SK-N-SH (cell line): ENCODE data around the gene SGCE. TPM values are rescaled to one million over a fixed set of nuclear protein-coding genes. Genes with fewer than 3 reads are reported as not detected.

Experiments used
- CTCF ChIA-PET: fragments of 300-600, 350-600 bp; formaldehyde crosslinking; extraction: SDS; loops from one replicate; lab custom pipeline; 2021; lab: Yijun Ruan, JAX
- POLR2A ChIA-PET: fragments of 350-600 bp; sonication (Branson Sonifier 250); formaldehyde crosslinking; extraction: SDS; loops from one replicate; lab custom pipeline; 2020; ENCODE audit warnings: antibody characterized with exemption, inconsistent platforms; lab: Yijun Ruan, JAX
- DNase-seq: peaks from one replicate; pipeline ENCODE4 v3.0.0; 2012
- H2AFZ ChIP-seq: fragments of 200-600 bp; sonication (generic); 2 replicates; pipeline ENCODE4 v1.8.1; 2016; ENCODE audit warnings: antibody characterized with exemption, mild to moderate bottlenecking, low read depth
- H3F3A ChIP-seq: fragments of 200-600 bp; sonication (generic); replicated peaks from 2 replicates; pipeline ENCODE3; 2016; ENCODE audit warnings: antibody characterized with exemption, mild to moderate bottlenecking; ENCODE audit not compliant: insufficient read depth
- H3K27ac ChIP-seq, 2 experiments: fragments of 200-500 bp in 1 of 2; fragments of 200-600 bp in 1 of 2; sonication (Bioruptor generic) in 1 of 2; sonication (generic), shearing (Covaris generic) in 1 of 2; 2 replicates each; pipeline versions ENCODE4 v1.5.1 to v1.6.1; 2014 to 2016; ENCODE audit warnings: low read depth in 2 of 2, inconsistent platforms in 1 of 2, low read length in 1 of 2, mild to moderate bottlenecking in 1 of 2, mixed read lengths in 1 of 2
- H3K27me3 ChIP-seq: fragments of 200-600 bp; sonication (generic), shearing (Covaris generic); 2 replicates; pipeline ENCODE4 v1.6.1; 2016; ENCODE audit warnings: mixed run types; ENCODE audit not compliant: insufficient read depth
- H3K36me3 ChIP-seq, 2 experiments: fragments of 200-500 bp in 1 of 2; fragments of 200-600 bp in 1 of 2; sonication (Bioruptor generic) in 1 of 2; sonication (generic) in 1 of 2; replicated peaks in 1 of 2; 2 replicates each; pipeline versions ENCODE3 to v1.5.1; 2014 to 2016; ENCODE audit warnings: low read length in 1 of 2, mild to moderate bottlenecking in 1 of 2; ENCODE audit not compliant: insufficient read depth in 2 of 2, control insufficient read depth in 1 of 2
- H3K4me1 ChIP-seq, 2 experiments: fragments of 200-500 bp in 1 of 2; fragments of 200-600 bp in 1 of 2; sonication (Bioruptor generic) in 1 of 2; sonication (generic), shearing (Covaris generic) in 1 of 2; 2 replicates each; pipeline versions ENCODE4 v1.5.1 to v1.6.1; 2014 to 2016; ENCODE audit warnings: low read depth in 1 of 2, low read length in 1 of 2, mixed run types in 1 of 2; ENCODE audit not compliant: insufficient read depth in 2 of 2, control insufficient read depth in 1 of 2
- H3K4me2 ChIP-seq: fragments of 200-600 bp; sonication (generic), shearing (Covaris generic); 2 replicates; pipeline ENCODE4 v1.6.1; 2017; ENCODE audit warnings: mixed run types
- H3K4me3 ChIP-seq, 2 experiments: fragments of 200-500 bp in 1 of 2; fragments of 200-600 bp in 1 of 2; sonication (Bioruptor generic) in 1 of 2; sonication (generic), shearing (Covaris generic) in 1 of 2; 2 replicates each; pipeline versions ENCODE4 v1.5.1 to v1.8.1; 2014 to 2016; ENCODE audit warnings: low read depth in 2 of 2, inconsistent platforms in 1 of 2, low read length in 1 of 2, mild to moderate bottlenecking in 1 of 2, mixed read lengths in 1 of 2, moderate library complexity in 1 of 2
- H3K79me2 ChIP-seq: fragments of 200-600 bp; sonication (generic); 2 replicates; pipeline ENCODE4 v1.8.1; 2017; ENCODE audit warnings: mild to moderate bottlenecking; ENCODE audit not compliant: insufficient read depth
- H3K9ac ChIP-seq: fragments of 200-600 bp; sonication (generic); 2 replicates; pipeline ENCODE4 v1.6.1; 2017; ENCODE audit warnings: mixed run types
- H3K9me2 ChIP-seq: fragments of 200-600 bp; sonication (generic); 2 replicates; pipeline ENCODE4 v1.6.1; 2017; ENCODE audit warnings: mixed run types
- H3K9me3 ChIP-seq: fragments of 200-600 bp; sonication (generic); 2 replicates; pipeline ENCODE4 v1.6.1; 2017; ENCODE audit warnings: mixed run types, mild to moderate bottlenecking, moderate library complexity
- H4K20me1 ChIP-seq: fragments of 200-600 bp; sonication (generic); 2 replicates; pipeline ENCODE4 v1.6.1; 2017; ENCODE audit warnings: mild to moderate bottlenecking, mixed run types; ENCODE audit not compliant: insufficient read depth
- CHD2 ChIP-seq: fragments of 150-350 bp; IDR thresholded peaks from 2 replicates; pipeline ENCODE4 v1.6.1; 2018; ENCODE audit warnings: low read length; ENCODE audit not compliant: partially characterized antibody
- CTCF ChIP-seq: fragments of 200-600 bp; sonication (generic); IDR thresholded peaks from 2 replicates; pipeline ENCODE4 v1.6.1; 2017; ENCODE audit warnings: antibody characterized with exemption, mild to moderate bottlenecking, moderate library complexity
- EP300 ChIP-seq, 2 experiments: IDR thresholded peaks; 2 replicates each; pipeline versions ENCODE4 v1.4.0 to v1.6.1; 2012; ENCODE audit warnings: borderline replicate concordance in 1 of 2, low read depth in 1 of 2, low read length in 1 of 2
- FOXJ3 ChIP-seq: sonication (generic); formaldehyde crosslinking; IDR thresholded peaks from 2 replicates; pipeline ENCODE4 v1.5.1; 2020; ENCODE audit warnings: mild to moderate bottlenecking, missing genetic modification reagents
- FOXM1 ChIP-seq: IDR thresholded peaks from 2 replicates; pipeline ENCODE4 v1.4.0; 2012; ENCODE audit warnings: low read depth, mild to moderate bottlenecking
- GABPA ChIP-seq: IDR thresholded peaks from 2 replicates; pipeline ENCODE4 v1.4.0; 2012; ENCODE audit warnings: low read depth, mild to moderate bottlenecking
- GATA2 ChIP-seq: sonication (generic); formaldehyde crosslinking; IDR thresholded peaks from 2 replicates; pipeline ENCODE4 v1.5.0; 2020; ENCODE audit warnings: mild to moderate bottlenecking, missing genetic modification reagents
- JUND ChIP-seq: IDR thresholded peaks from 2 replicates; pipeline ENCODE4 v1.4.0; 2012
- MAX ChIP-seq: IDR thresholded peaks from 2 replicates; pipeline ENCODE4 v1.4.0; 2012; ENCODE audit warnings: low read depth
- NFIC ChIP-seq: IDR thresholded peaks from 2 replicates; pipeline ENCODE4 v1.4.0; 2012; ENCODE audit warnings: borderline replicate concordance
- NRF1 ChIP-seq: IDR thresholded peaks from 2 replicates; pipeline ENCODE4 v1.6.1; 2012; ENCODE audit warnings: low read depth, mild to moderate bottlenecking, low read length
- RAD21 ChIP-seq: IDR thresholded peaks from 2 replicates; pipeline ENCODE4 v1.6.1; 2012; ENCODE audit warnings: mild to moderate bottlenecking, low read length
- SIN3A ChIP-seq: IDR thresholded peaks from 2 replicates; pipeline ENCODE4 v1.6.1; 2012; ENCODE audit warnings: low read depth, mild to moderate bottlenecking, low read length, moderate library complexity, borderline replicate concordance
- SMC3 ChIP-seq: IDR thresholded peaks from 2 replicates; pipeline ENCODE4 v1.6.1; 2012; ENCODE audit warnings: low read depth, low read length, improper control_type of control experiment
- TAF1 ChIP-seq: IDR thresholded peaks from 2 replicates; pipeline ENCODE4 v1.6.1; 2012; ENCODE audit warnings: low read depth, mild to moderate bottlenecking, low read length, moderate library complexity, borderline replicate concordance
- TCF12 ChIP-seq: IDR thresholded peaks from 2 replicates; pipeline ENCODE4 v1.4.0; 2012
- USF2 ChIP-seq: fragments of 150-350 bp; IDR thresholded peaks from 2 replicates; pipeline ENCODE4 v1.6.1; 2017; ENCODE audit warnings: antibody characterized with exemption, low read length, low read depth, borderline replicate concordance
- WGBS: methylation state at CpG from one replicate; pipeline ENCODE4 v1.1.6; 2017; ENCODE audit warnings: low lambda C conversion rate; 5-methylcytosine and 5-hydroxymethylcytosine counted together
- polyA plus RNA-seq, 3 experiments: library from polyadenylated mRNA; depleted of rRNA; stranded (reverse); fragments of >200 nt; gene quantifications; 2 replicates each; pipeline ENCODE4 v1.2.3, GENCODE V29; 2012
- TF ChIP-seq, protein P1 (sequence below): fragments of 150-350 bp; IDR thresholded peaks from 2 replicates; pipeline ENCODE4 v1.6.1; 2016; ENCODE audit warnings: mild to moderate bottlenecking, low read depth, low read length

The SGCE gene
- polyA plus RNA-seq, 1 of the 3 experiments (the other 2 are of a cell fraction) = 69.5 TPM

DNA sequence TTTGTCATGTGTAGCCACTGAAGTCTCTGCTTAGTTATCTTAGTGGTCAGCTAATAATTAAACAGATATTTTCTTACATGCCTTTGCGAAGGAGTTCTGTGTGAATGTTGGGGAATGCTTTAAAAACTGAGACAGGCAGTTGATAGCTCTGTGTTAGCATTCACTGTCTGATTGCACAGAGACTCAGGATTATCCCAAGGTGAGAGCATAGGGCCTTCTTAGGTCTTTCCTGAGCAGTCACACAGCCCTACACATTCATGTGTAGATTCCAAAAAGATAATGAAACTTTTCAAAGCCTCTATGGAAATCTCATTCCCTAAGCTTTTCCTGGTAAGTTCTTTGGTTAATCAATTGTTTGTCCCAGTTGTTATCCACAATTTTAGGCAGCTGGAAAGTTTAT lies 78.6 kb downstream of the SGCE start:
- Histone ChIP-seq H3K27ac (no peak overlapping the region), H3K4me2 (no peak overlapping the region), H3K9ac (no peak overlapping the region), H3K9me3 (peaks cover 11% of the 10 kb centered on the region; the same call in 1 of the 2 replicates), H3K36me3 (peaks cover 0 to 5% of the 10 kb centered on the region in 2 experiments), H4K20me1 (no peaks in the 10 kb centered on the region), H3K79me2 (no peaks in the 10 kb centered on the region), H3F3A (no peaks in the 10 kb centered on the region), H3K4me1 (no peaks in the 10 kb centered on the region; a peak in 1 of 4 replicates), H3K4me3 (no peak overlapping the region), H2AFZ (no peak overlapping the region), H3K9me2 (no peaks in the 10 kb centered on the region), H3K27me3 (no peaks in the 10 kb centered on the region)
- TF ChIP-seq RAD21 (no peak), JUND (no peak), SIN3A (no peak), FOXJ3 (CRISPR knock-in tag) (no peak), TAF1 (no peak), MAX (no peak), NFIC (no peak), USF2 (no peak), SMC3 (no peak), GATA2 (CRISPR knock-in tag) (no peak), CTCF (no peak), CHD2 (no peak), TCF12 (no peak), FOXM1 (no peak), EP300 (IDR thresholded peaks at IDR 0.05; ENCODE audit: borderline replicate concordance in 1 of 2, low read depth in 1 of 2, low read length in 1 of 2) (no peak), NRF1 (no peak), GABPA (no peak)
- TF ChIP-seq, protein P1, sequence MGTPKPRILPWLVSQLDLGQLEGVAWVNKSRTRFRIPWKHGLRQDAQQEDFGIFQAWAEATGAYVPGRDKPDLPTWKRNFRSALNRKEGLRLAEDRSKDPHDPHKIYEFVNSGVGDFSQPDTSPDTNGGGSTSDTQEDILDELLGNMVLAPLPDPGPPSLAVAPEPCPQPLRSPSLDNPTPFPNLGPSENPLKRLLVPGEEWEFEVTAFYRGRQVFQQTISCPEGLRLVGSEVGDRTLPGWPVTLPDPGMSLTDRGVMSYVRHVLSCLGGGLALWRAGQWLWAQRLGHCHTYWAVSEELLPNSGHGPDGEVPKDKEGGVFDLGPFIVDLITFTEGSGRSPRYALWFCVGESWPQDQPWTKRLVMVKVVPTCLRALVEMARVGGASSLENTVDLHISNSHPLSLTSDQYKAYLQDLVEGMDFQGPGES = no peak
- no peak for DNase-seq
- CTCF ChIA-PET = interaction anchor here (0.9 to 1.4 kb wide), 3 partner anchors 12 to 67 kb away, joined by 3 read pairs; no protein-coding TSS in a partner anchor
- POLR2A ChIA-PET = no interaction called here
- 89% methylated on average over 1 of the region's 1 CpG for whole genome bisulfite sequencing
